ENCODE results near the gene NQO1. TPM values are rescaled to one million over a fixed set of nuclear protein-coding genes. Genes with fewer than 3 reads are reported as not detected.

The NQO1 gene
- total and polyA plus RNA-seq, 2 of the 13 experiments (the other 11 are each of a cell fraction or from before 2014, with no cell fraction given): 464 to 1,060 TPM

- TF ChIP-seq ZKSCAN5 (CRISPR knock-in tag; IDR thresholded peaks at IDR 0.05): no peak
- peak; percentile 37 for TF ChIP-seq ZNF781 (CRISPR knock-in tag; IDR thresholded peaks at IDR 0.05; ENCODE audit: borderline replicate concordance, not compliant biosample characterization)
- peak; percentile 43; the same call in 1 of the 2 replicates for TF ChIP-seq ZNF383 (CRISPR knock-in tag; IDR thresholded peaks at IDR 0.05; ENCODE audit: borderline replicate concordance)
- no peak for TF ChIP-seq MTF2 (CRISPR knock-in tag; IDR thresholded peaks at IDR 0.05; ENCODE audit: borderline replicate concordance)
- no peak for TF ChIP-seq TRIM22 (IDR thresholded peaks at IDR 0.05)
- no peak for TF ChIP-seq RARA (CRISPR knock-in tag; IDR thresholded peaks at IDR 0.05)
- peak; percentile 43; the same call in 1 of the 2 replicates for TF ChIP-seq HOXA3 (CRISPR knock-in tag; IDR thresholded peaks at IDR 0.05)
- TF ChIP-seq PRPF4 (IDR thresholded peaks at IDR 0.05; ENCODE audit: low read depth, low read length, poor library complexity, severe bottlenecking): no peak
- TF ChIP-seq PRDM10 (CRISPR knock-in tag; IDR thresholded peaks at IDR 0.05; ENCODE audit: low read depth): peak; percentile 48; the same call in 1 of the 2 replicates
- no peak for TF ChIP-seq ZNF3 (CRISPR knock-in tag; IDR thresholded peaks at IDR 0.05)
- no peak for TF ChIP-seq SNAPC4 (CRISPR knock-in tag; IDR thresholded peaks at IDR 0.05)
- no peak for TF ChIP-seq PBX2 (CRISPR knock-in tag; IDR thresholded peaks at IDR 0.05)
- no peak; the same call in 1 of the 2 replicates for TF ChIP-seq KMT2B (CRISPR knock-in tag; IDR thresholded peaks at IDR 0.05)
- peak; percentile 66; the same call in 1 of the 2 replicates for TF ChIP-seq DMAP1 (CRISPR knock-in tag; IDR thresholded peaks at IDR 0.05)
Measured at GRCh38 chr16:69726313-69727060, at the start of gene NQO1 (continued).

Measured in HepG2 (cell line).